Inferior parietal cortex (tissue), 1 donor: ENCODE data around the gene OR5A2.
A peak's percentile ranks its signal among the peaks of the same experiment; 100 is the strongest.
"Not testable (repeated sequence)": the region's sequence is repeated elsewhere in the genome, so short reads cannot be mapped to it uniquely, and the experiment has no call there.

Experiments
- DNase-seq: peaks from one replicate; pipeline ENCODE4 v3.0.0-alpha.2; 2016; ENCODE audit errors: extremely low spot score

Gene OR5A2

GRCh38 chr11:59426361-59427067 is at the start of gene OR5A2:
OR5A2 (minus strand) TSS chr11:59426413; CDS start chr11:59422953, 3,460 bp downstream.
- no peak for DNase-seq

GRCh38 chr11:59475176-59475575 is 49.0 kb upstream of the OR5A2 start:
- DNase-seq = no peak

- no peak for DNase-seq
Observed at GRCh38 chr11:59473015-59473414, 46.8 kb upstream of the OR5A2 start, which contains the start of gene OR4D10. OR4D10 (plus strand) TSS chr11:59473315; CDS start chr11:59477430, 4,115 bp downstream.

GRCh38 chr11:59463190-59463641 is 37.0 kb upstream of the OR5A2 start:
- DNase-seq = no peak

- DNase-seq = no peak
Observed at GRCh38 chr11:59459916-59460315, 33.7 kb upstream of the OR5A2 start.

GRCh38 chr11:59456661-59457060 is 30.4 kb upstream of the OR5A2 start, which contains the start of gene OR4D6:
OR4D6 (plus strand) TSS chr11:59456961; CDS start chr11:59456961, 0 bp downstream.
- no peak for DNase-seq

GRCh38 chr11:59448484-59448883 is 22.3 kb upstream of the OR5A2 start:
- no peak for DNase-seq

- not testable (repeated sequence) for DNase-seq
Observed at GRCh38 chr11:59445624-59446023, 19.4 kb upstream of the OR5A2 start.

GRCh38 chr11:59437770-59438169 is 11.6 kb upstream of the OR5A2 start:
- no peak for DNase-seq

- no peak for DNase-seq
Observed at GRCh38 chr11:59436169-59436568, 10.0 kb upstream of the OR5A2 start, which contains the start of gene OR5A1. OR5A1 (plus strand) TSS chr11:59436469; CDS start chr11:59443169, 6,700 bp downstream.

GRCh38 chr11:59429924-59430516 is 3.8 kb upstream of the OR5A2 start:
- peak; percentile 69 for DNase-seq

GRCh38 chr11:59427068-59427382 is 812 bp upstream of the OR5A2 start:
- no peak for DNase-seq

- DNase-seq = no peak
Observed at GRCh38 chr11:59425131-59425530, 1.1 kb downstream of the OR5A2 start.

GRCh38 chr11:59423835-59424234 is 2.4 kb downstream of the OR5A2 start:
- no peak for DNase-seq

- DNase-seq = peak; percentile 44
Observed at GRCh38 chr11:59418156-59418555, 8.1 kb downstream of the OR5A2 start.

- DNase-seq = no peak
Observed at GRCh38 chr11:59417023-59417422, 9.2 kb downstream of the OR5A2 start.

- peak; percentile 33 for DNase-seq
Observed at GRCh38 chr11:59416613-59417012, 9.6 kb downstream of the OR5A2 start.

GRCh38 chr11:59415111-59415510 is 11.1 kb downstream of the OR5A2 start:
- no peak for DNase-seq

- DNase-seq = no peak
Observed at GRCh38 chr11:59413646-59414045, 12.6 kb downstream of the OR5A2 start.

- DNase-seq = no peak
Observed at GRCh38 chr11:59403546-59403945, 22.7 kb downstream of the OR5A2 start.

- DNase-seq = no peak
Observed at GRCh38 chr11:59401262-59401552, 25.0 kb downstream of the OR5A2 start.

GRCh38 chr11:59400461-59401261 is 25.6 kb downstream of the OR5A2 start:
- no peak for DNase-seq

GRCh38 chr11:59394186-59394585 is 32.0 kb downstream of the OR5A2 start:
- DNase-seq = no peak
